GM19328 (cell line): ENCODE measurements around the gene FBXW9.
"Not testable (repeated sequence)": the region's sequence is repeated elsewhere in the genome, so short reads cannot be mapped to it uniquely, and the experiment has no call there.

Experiments
- ATAC-seq: cut with Tn5 transposase; IDR thresholded peaks from one replicate; pipeline ENCODE4 v1.9.1; 2021; ENCODE audit warnings: mild to moderate bottlenecking, moderate library complexity; ENCODE audit not compliant: unreplicated experiment

Gene FBXW9

DNA sequence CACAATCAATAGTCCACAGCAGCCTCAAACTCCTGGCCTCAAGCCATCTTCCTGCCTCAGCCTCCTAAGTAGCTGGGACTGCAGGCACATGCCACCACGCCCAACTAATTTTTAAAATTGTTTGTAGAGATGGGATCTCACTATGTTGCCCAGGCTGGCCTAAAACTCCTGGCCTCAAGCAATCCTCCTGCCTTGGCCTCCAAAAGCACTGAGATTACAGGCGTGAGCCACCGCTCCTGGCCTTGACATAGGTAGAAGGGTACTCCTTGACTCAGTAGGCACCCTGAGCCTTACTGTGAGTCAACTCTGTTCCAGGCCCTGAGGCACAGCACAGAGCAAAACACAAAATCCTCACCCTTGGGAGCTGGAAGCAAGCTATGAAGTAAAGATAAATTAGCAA, 19.5 kb upstream of the FBXW9 start:
- ATAC-seq, result no peak

DNA sequence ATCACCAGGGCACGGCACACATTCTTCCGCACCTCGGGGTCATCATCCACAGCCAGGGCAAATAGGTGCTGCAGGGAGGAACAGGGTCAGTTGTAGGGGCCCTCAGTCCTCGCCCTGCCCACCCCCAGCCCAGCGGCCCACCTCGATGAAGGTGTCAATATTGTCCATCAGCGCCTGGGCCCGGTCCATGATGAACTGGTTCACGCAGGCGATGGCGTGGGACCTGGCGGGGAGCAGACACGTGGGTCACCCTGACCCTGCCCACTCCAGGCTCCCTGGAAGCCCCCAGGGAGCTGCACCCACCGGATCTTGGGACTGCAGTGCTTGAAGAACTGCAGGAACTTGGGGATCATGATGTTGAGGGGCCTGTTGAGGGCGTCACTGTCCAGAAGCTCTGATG, 18.7 kb upstream of the FBXW9 start:
- ATAC-seq, result no peak

DNA sequence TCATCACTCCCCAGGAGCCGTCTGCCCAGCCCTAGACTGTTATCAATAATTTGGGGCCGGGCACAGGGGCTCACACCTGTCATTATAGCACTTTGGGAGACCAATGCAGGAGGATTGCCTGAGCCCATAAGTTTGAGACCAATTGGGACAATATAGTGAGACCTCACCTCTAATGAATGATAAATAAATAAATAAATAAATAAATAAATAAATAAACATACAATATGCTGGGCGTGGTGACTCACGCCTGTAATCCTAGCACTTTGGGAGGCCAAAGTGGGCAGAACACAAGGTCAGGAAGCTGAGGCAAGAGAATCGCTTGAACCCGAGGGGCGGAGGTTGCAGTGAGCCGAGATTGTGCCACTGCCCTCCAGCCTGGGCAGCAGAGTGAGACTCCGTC, 16.9 kb upstream of the FBXW9 start:
- ATAC-seq, result not testable (repeated sequence)

DNA sequence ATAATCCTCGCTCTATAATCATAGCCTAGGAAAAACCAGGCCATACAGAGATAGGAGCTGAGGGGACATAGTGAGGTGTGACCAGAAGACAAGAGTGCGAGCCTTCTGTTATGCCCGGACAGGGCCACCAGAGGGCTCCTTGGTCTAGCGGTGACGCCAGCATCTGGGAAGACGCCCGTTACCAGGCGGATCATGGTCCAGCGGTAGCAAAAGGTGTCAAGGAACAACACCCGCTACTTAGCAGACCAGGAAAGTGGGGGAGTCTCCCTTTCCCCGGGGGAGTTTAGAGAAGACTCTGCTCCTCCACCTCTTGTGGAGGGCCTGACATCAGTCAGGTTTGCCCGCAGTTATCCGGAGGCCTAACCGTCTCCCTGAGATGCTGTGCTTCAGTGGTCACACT, 15.6 kb upstream of the FBXW9 start:
- ATAC-seq, result not testable (repeated sequence)

DNA sequence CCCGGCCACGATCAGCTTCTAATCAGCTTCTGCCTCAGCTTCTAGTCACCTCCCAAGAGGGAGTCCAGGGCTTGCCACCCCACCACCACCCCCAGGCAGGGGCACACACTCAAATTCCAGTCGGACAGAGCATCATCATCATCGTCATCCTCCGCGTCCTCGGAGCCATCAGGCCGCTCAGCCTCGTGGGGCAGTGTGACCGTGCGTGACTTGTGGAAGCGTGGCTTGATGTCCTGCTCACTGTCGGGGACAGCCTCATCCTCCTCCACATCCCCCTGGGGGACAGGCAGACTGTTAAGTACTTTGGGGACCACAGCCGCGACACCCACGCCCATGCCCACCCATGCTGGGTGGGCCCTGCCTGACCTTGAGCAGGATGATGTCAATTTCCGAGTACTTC, 14.8 kb upstream of the FBXW9 start:
- no peak for ATAC-seq

DNA sequence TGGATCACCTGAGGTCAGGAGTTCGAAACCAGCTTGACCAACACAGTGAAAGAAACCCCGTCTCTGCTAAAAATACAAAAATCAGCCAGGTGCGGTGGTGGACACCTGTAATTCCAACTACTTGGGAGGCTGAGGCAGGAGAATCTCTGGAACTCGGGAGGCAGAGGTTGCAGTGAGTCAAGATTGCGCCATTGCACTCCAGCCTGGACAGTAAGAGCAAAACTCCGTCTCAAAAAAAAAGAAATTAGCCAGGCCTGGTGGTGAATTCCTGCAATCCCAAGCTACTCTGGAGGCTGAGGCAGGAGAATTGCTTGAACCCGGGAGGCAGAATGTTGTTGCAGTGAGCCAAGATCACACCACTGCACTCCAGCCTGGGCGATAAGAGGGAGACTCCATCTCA, 12.2 kb upstream of the FBXW9 start:
- ATAC-seq, result no peak

DNA sequence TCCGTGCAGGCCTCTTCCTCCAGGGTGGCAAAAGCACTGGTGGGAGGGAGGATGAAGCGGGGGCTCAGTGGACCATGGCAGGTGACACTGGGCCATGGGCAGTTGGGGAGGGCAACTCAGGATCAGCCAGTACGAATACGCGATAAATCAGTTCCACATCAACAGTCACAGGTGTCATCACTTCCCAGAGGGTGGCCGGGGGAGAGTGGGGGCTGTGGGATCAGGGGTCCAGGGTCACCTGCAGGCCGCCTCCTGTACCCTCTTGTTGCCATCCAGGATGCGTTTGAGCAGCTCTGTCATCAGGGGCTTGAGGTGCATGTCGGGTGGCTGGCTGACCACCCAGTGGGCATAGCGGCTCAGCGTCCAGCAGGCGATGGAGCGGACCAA, 9.9 kb upstream of the FBXW9 start:
- ATAC-seq, result no peak

DNA sequence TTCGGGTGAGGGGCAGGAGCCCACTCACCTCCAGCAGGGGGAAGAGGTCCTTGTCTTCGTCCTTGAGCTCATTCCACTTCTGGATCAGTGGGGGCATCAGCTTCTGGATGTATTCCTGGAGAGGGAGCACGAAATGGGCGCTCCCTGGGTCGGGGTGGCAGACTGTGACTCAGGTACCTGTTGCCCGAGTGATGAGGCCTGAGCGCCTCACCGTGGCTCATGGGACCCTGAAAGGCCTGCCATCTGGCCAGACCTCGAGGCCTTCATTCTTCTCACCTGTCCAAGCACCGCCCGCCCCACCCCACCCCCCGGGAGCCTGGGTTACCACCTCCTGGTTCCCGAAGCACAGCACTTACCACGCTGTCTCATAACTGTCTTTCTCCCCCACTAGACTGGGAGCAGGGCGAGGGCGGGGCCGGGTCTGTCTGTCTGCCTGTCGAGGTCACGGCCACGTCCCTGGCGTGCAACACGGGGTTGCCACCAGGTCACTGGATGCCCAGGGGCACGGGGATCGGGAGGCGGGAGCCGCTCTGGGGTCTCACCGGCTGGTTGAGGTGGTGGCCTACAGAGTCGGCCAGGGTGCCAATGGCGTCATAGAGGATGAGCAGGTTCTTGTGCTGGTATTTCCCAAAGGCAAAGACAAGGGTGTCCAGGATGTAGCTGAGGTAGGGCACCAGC, 9.4 kb upstream of the FBXW9 start:
- ATAC-seq, result no peak

DNA sequence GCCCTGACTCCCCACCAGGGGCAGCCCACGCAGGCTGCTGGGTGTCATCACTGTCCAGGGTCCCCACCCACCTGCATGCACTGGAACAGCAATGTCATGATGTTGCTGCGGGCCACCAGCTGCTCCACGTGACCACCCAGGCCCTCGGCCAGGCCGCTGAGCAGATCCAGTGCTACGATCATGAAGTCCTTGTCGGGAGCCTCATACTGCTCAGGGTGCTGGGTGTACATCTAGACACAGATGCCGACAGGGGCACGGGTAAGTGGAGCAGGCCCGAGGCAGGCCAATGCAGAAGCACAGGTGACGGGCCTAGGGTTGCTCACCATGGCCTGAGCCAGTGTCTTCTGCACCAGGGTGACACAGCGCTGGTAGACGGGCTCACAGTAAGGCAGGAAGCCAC, 8.7 kb upstream of the FBXW9 start:
- ATAC-seq, result no peak

DNA sequence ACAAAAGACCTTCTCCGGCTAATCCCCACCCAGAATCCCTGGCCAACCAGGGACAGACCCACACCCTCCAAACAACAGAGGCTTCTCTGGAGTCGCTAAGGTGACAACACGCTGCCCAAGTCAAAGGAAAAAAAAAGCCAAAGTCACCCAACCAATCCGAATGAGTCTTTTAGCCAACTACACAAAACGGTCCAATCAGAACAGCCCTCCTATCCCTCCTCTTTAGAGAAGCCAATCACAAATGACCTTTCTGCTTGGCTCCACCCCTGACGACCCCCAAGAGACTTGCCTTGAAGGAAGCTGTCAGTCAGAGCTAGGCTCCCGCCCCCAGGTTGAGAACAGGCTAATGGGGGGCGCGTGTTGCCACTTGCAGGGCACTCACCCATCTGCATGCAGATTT, 6.6 kb upstream of the FBXW9 start:
- no peak for ATAC-seq

DNA sequence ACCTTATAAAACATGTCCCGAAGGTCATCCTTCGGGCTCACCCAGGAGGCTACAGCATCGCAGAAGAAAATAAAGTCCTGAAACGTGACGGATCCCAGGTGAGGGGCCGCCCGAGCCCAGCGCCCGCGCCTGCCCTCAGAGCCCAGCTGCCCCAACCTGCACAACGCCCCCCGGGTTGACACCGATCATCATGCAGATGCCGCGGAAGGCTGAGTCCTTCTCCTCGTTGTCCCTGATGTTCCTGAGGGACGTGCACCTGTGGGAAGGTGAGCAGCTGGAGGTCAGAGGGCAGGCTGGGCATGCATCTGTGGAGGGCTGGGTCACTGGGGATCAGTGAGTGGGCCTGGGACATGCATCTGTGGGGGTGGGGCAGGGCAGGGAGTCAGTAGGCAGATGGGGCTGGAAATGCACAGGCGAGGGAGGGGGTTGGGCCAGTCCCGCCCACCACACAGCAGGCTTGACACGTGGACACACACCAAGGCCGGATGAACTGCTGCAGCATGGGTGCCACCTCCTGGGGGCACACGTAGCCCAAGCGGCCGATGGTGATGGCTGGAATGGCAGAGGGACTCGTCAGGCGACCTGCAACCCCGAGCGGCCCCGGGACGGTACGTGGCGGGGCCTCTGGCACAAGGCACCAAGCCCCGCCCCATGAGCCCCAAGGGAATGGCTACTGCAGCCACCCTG, 5.3 kb upstream of the FBXW9 start:
- no peak for ATAC-seq

DNA sequence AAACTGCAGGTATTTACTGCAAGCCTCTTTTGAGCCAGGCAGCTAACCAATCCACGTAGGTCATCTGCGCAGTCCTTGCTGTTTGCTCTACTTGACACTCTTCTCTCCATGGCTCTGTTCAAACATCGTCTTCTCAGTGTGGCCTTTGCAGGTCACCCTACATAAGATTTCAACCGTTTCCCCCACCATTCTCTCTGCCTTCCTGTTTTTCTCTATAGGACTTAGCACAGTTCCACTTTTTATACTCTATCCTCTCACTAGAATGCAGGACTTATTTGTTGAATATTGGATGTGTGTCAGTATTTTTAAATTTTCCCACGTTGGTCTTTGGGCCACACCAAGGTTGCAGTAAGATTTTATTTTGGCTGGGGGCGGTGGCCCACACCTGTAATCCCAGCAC, 1.7 kb upstream of the FBXW9 start:
- ATAC-seq, result no peak

DNA sequence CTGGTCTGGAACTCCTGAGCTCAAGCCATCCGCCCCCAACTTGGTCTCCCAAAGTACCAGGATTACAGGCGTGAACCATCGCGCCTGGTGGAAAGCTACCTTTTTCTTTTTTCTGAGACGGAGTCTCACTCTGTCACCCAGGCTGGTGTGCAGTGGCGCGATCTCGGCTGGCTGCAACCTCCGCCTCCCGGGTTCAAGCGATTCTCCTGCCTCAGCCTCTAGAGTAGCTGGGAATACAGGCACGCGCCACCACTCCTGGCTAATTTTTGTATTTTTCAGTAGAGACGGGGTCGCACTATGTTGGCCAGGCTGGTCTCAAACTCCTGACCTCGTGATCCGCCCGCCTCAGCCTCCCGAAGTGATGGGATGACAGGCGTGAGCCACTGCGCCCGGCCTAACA, 994 bp upstream of the FBXW9 start:
- ATAC-seq, result not testable (repeated sequence)

DNA sequence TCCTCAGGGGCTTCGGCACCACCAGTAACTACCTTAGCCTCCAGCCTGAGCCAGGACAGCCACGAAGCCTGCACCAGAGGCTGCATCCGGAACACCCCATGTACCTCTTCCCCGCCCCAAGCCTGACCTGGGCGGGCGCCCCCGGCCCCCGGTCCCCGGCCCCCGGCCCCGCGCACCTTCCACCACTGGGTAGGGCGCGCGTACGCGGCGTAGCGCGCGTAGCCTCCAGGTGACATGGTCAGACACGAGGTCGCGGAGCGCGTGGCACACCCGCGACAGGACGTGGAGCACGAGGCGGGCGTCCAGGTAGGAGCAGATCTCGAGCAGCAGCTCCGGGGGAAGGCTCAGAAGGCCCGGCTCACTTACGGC, 450 bp downstream of the FBXW9 start:
- ATAC-seq, result peak; percentile 19

DNA sequence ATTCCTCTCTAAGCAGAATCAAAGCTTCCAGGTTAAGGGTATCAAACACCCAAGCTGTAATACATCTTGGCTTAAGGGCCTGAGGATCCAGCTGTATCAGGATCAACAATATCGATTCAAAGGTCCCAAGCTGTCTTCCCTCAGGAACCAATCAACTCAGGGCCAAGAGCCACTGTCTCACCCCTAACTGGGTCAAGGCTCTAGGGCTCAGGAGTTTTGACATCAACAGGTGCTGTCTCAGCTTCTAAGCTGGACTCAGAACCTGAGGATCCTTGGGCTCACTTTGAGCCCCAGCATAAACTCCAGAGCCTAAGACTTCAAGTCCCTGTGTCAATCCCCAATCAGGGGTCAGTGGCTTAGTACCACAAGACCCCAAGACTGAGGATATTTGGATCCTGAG, 917 bp downstream of the FBXW9 start:
- no peak for ATAC-seq

DNA sequence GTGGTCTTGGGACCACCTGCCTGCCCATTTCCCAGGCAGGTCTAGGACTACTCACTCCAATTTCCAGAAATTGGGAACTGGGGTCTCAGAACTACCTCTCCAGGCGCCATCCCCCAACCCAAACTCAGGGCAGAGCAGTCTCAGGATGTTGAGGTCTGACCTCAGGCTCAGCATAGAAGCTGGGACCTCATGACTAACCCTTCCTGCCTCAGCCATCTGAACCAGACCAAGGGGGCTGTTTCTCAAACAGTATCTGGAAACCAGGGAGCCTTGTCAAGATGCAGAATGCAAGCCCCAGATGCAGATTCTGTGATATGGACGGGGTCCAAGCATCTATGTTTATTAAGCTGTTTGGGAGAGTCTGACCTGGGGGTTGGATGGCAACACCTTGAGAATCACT, 1.3 kb downstream of the FBXW9 start:
- ATAC-seq, result no peak

DNA sequence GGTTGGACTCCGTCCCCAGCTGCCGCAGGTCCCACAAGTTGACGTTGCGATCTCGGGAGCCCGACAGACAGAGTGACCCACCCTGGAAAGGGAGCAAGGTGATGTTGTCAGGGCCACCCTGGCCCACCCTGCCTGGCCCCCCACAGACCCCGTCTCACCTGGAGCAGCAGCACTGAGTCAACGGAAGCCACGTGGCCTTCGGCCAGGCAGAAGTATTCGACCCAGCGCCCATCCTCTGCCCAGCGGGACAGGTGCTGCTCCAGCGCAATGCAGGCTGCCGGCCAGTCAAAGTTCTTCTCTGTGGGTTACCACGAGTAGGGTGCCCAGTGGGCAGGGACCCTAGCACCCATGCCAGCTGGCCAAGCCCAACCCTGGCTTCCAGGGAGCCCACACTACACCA, 1.8 kb downstream of the FBXW9 start:
- no peak for ATAC-seq

DNA sequence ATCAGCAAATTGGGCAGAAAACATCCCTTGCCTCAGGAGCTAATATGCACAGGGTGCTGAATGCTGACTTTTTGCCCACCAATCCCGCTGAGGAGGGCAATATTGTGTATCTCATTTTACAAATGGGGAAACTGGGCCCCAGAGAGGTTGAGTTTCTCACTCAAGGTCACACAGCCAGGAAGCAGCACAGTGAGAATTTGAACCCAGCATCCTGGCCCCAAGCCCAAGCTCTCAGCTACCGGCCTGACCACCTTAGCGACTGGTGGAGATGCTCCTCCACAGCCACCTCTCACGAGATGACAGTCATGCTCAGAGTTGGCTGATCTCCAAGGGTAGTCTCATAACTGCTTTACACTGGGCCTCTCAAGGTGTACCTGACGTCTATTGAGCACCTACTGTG, 3.5 kb downstream of the FBXW9 start:
- ATAC-seq, result no peak

DNA sequence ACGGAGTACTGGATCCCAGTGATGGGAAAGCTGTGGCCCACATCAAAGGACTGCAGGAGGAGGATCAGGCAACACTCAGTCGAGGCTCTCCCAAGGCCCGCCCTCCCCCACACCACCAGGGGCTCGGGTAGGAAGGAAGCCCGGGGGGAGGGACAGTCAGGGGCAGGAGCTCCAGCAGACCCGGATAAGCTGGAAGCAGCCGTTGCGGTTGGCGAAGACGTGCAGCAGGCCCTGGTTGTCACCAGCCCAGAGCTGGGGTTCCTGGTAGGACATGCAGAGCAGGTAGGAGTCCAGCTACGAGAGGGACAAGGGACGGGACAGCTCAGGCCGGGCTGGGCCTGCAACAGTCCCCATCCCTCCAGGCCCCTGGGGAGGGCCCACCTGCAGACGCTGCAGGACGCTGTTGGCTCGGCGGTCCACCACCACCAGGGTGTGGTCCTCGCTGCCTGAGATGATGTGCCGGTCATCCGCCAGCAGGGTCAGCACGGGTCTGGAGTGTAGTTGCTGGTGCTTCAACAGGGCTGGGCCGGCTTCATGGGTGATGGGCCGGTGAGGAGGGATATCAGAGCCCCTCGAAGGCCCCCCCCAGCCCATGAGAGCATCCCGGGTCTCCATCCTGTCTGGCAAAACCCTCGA, 6.7 kb downstream of the FBXW9 start:
- no peak for ATAC-seq

DNA sequence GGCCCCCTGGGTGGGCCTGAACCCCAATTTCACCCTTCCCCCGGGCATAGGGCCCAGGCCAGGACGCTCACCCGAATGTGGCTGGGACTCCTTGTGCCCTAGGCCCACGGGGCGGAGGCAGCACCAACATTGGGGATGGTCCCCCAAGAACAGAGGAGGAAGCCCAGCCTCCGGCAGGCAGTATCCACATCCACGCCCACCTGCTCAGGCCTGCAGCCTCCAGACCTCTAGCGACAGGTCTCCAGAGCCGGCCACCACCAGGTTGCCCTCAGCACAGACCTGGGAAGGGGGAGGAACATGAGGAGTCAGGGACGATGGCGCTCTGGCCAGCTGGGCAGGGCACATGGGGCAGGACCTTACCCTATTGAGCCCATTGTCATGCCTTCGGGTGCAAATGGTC, 7.4 kb downstream of the FBXW9 start:
- no peak for ATAC-seq

DNA sequence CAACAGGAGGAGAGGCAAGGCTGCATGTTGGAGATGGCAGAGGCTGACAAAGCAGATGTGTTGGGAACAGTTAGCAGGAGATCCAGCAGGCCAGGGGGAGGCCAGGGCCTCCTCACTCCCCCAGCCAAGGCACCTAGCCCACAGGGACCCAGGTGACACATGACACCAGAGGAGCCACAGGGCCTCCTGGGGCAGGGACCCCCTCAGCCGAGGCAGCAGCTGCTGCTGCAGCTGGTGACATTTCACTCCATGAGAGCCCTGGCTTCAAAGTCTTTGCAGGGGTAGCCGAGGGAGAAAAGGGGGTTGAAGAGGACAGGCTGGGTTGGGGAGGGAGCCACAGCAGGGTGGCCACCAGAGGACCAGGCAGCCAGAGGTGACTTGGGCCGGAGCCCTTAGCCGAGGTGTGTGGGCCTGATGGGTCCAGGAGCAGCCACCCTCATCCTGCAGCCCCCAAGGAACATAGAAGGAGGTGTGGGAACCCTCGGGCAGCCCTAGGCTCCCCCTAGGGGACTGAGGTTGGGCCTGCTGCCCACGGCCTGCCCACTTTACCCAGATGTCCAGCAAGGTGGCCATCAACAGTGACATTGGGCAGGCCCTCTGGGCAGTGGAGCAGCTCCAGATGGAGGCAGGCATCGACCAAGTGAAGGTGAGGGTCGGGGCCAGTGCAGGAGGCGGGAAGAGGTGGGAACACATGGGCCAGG, 8.8 kb downstream of the FBXW9 start, which contains the start of gene GNG14:
Gene GNG14, plus strand, starts transcription at position 503 of the 701 bp plus-strand sequence. Its CDS starts 51 bp downstream, at position 554.
- ATAC-seq, result no peak

DNA sequence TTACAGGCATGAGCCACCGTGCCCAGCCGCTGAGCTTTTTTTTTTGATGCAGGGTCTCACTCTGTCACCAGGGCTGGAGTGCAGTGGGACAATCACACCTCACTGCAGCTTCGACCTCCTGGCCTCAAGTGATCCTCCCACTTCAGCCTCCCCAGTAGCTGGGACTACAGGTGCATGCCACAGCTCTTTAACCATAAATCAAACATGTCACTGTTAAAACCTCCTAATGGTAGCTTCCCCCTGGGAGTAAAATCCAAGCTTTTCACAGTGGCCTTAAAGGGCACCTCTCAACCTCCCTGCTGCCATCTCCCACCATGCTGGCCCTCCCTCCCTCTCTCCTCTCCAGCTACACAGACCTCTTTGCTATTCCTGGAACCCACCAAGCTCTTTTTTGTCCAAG, 10.6 kb downstream of the FBXW9 start:
- no peak for ATAC-seq
